ENCODE data around the gene ST3GAL3. TPM values are rescaled to one million over a fixed set of nuclear protein-coding genes. Genes with fewer than 3 reads are reported as not detected.

ST3GAL3 gene
- polyA plus RNA-seq, 1 donor (not counting 4 experiments of a cell fraction or from before 2014, with no cell fraction given), result 10.0 TPM

GRCh38 chr1:43975249-43975961 lies 268.1 kb downstream of the ST3GAL3 start:
- DNase-seq (ENCODE audit: low read depth, low spot score), result no peak
- H3K4me1 ChIP-seq (ENCODE audit: control insufficient read depth, extremely low read depth, insufficient read depth, low read length), result peaks cover 45% of the 10 kb centered on the region

GRCh38 chr1:43976045-43976444 lies 268.7 kb downstream of the ST3GAL3 start:
- peak overlapping the region; percentile 95 for H3K4me2 ChIP-seq (ENCODE audit: control insufficient read depth, extremely low read depth, insufficient read depth, low read depth, low read length)
- peak overlapping the region; percentile 87 for H3K9ac ChIP-seq (ENCODE audit: control insufficient read depth, extremely low read depth, insufficient read depth, low read length)
- H3K79me2 ChIP-seq (ENCODE audit: control insufficient read depth, insufficient read depth, low read length), result peaks cover 43% of the 10 kb centered on the region
- peaks cover under 1% of the 10 kb centered on the region for H3K9me1 ChIP-seq (ENCODE audit: control insufficient read depth, extremely low read depth, insufficient read depth, low read length)
- H3K27ac ChIP-seq (ENCODE audit: control insufficient read depth, insufficient read depth, low read length), result no peak overlapping the region
- H3K27me3 ChIP-seq (ENCODE audit: control insufficient read depth, extremely low read depth, insufficient read depth, low read length), result no peaks in the 10 kb centered on the region
- DNase-seq (ENCODE audit: low read depth, low spot score) (no peak), FAIRE-seq (no peak)
- H2AFZ ChIP-seq (ENCODE audit: control insufficient read depth, low read length), result no peak overlapping the region
- H3K9me3 ChIP-seq (ENCODE audit: control insufficient read depth, low read depth, low read length), result no peaks in the 10 kb centered on the region
- H3K36me3 ChIP-seq (ENCODE audit: control insufficient read depth in 2 of 2, extremely low read depth in 1 of 2, insufficient read depth in 2 of 2, low read length in 2 of 2), result peaks cover 30% of the 10 kb centered on the region in 2 experiments
- peak in 1 of 3 experiments; percentile 16 for TF ChIP-seq CTCF (optimal IDR thresholded peaks at IDR 0.05 in 1 of 3, IDR thresholded peaks at IDR 0.05 in 1 of 3, conservative IDR thresholded peaks at IDR 0.05 in 1 of 3; ENCODE audit: extremely low read depth in 1 of 3, insufficient read depth in 2 of 3, low read length in 3 of 3)
- TF ChIP-seq EZH2 (IDR thresholded peaks at IDR 0.05; ENCODE audit: low read length), result no peak
- dilution Hi-C loops (cut with MboI; ENCODE audit: extremely low pct_ligation_motif_present, low sequenced_read_pairs), result no loop called here
- peak overlapping the region; percentile 90 to 99 (median 93) for H3K4me3 ChIP-seq (ENCODE audit: control insufficient read depth in 2 of 3, extremely low read depth in 1 of 3, insufficient read depth in 2 of 3, low read depth in 1 of 3, low read length in 3 of 3)
- no peaks in the 10 kb centered on the region for H4K20me1 ChIP-seq (ENCODE audit: control insufficient read depth, extremely low read depth, insufficient read depth, low read length)
- H3K4me1 ChIP-seq (ENCODE audit: control insufficient read depth, extremely low read depth, insufficient read depth, low read length), result peaks cover 43% of the 10 kb centered on the region

More at GRCh38 chr1:43975249-43975961, 268.1 kb downstream of the ST3GAL3 start:
- Histone ChIP-seq H3K27me3 (ENCODE audit: control insufficient read depth, extremely low read depth, insufficient read depth, low read length) (no peaks in the 10 kb centered on the region), H3K9me1 (ENCODE audit: control insufficient read depth, extremely low read depth, insufficient read depth, low read length) (peaks cover 5% of the 10 kb centered on the region), H3K79me2 (ENCODE audit: control insufficient read depth, insufficient read depth, low read length) (peaks cover 46% of the 10 kb centered on the region), H3K27ac (ENCODE audit: control insufficient read depth, insufficient read depth, low read length) (peak overlapping the region; percentile 74), H3K36me3 (ENCODE audit: control insufficient read depth in 2 of 2, extremely low read depth in 1 of 2, insufficient read depth in 2 of 2, low read length in 2 of 2) (peaks cover 30 to 32% of the 10 kb centered on the region in 2 experiments), H3K9ac (ENCODE audit: control insufficient read depth, extremely low read depth, insufficient read depth, low read length) (peak overlapping the region; percentile 87), H2AFZ (ENCODE audit: control insufficient read depth, low read length) (no peak overlapping the region), H3K4me3 (ENCODE audit: control insufficient read depth in 2 of 3, extremely low read depth in 1 of 3, insufficient read depth in 2 of 3, low read depth in 1 of 3, low read length in 3 of 3) (peak overlapping the region; percentile 90 to 99 (median 93)), H3K9me3 (ENCODE audit: control insufficient read depth, low read depth, low read length) (no peaks in the 10 kb centered on the region), H3K4me2 (ENCODE audit: control insufficient read depth, extremely low read depth, insufficient read depth, low read depth, low read length) (peak overlapping the region; percentile 95), H4K20me1 (ENCODE audit: control insufficient read depth, extremely low read depth, insufficient read depth, low read length) (no peaks in the 10 kb centered on the region)
- TF ChIP-seq EZH2 (IDR thresholded peaks at IDR 0.05; ENCODE audit: low read length), result no peak
- TF ChIP-seq CTCF (optimal IDR thresholded peaks at IDR 0.05 in 1 of 3, IDR thresholded peaks at IDR 0.05 in 1 of 3, conservative IDR thresholded peaks at IDR 0.05 in 1 of 3; ENCODE audit: extremely low read depth in 1 of 3, insufficient read depth in 2 of 3, low read length in 3 of 3), result no peak
- FAIRE-seq, result peak; percentile 34
- dilution Hi-C loops (cut with MboI; ENCODE audit: extremely low pct_ligation_motif_present, low sequenced_read_pairs), result no loop called here

Data from keratinocyte (primary cell).